ENCODE data around the gene LAMA3.

Gene LAMA3

DNA sequence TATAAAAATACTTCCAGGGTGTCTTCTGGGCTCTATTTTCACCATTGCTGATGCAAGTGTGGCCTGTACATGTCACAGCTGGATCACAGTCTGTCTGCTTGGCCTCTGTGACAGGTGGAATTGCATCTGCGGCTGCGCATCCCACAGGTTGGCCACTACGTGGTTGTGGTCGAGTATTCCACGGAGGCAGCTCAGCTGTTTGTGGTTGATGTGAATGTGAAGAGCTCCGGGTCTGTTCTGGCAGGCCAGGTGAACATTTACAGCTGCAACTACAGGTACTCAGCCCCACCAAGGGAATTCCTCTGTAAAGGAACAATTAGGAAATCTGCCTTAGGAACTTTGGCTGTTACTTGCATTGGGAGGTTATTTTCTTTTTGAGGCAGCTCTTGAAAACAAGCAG, 144.5 kb downstream of the LAMA3 start:
- no peaks in the 10 kb centered on the region for H3K9me3 Mint-ChIP-seq
- H3K27me3 Mint-ChIP-seq (ENCODE audit: low read depth) = no peaks in the 10 kb centered on the region
- H3K27ac Mint-ChIP-seq = no peak overlapping the region
- H3K4me1 Mint-ChIP-seq (ENCODE audit: low read depth) = peaks cover 7% of the 10 kb centered on the region
- H3K36me3 Mint-ChIP-seq (ENCODE audit: low read depth) = no peaks in the 10 kb centered on the region
- H3K4me3 Mint-ChIP-seq = no peak overlapping the region

DNA sequence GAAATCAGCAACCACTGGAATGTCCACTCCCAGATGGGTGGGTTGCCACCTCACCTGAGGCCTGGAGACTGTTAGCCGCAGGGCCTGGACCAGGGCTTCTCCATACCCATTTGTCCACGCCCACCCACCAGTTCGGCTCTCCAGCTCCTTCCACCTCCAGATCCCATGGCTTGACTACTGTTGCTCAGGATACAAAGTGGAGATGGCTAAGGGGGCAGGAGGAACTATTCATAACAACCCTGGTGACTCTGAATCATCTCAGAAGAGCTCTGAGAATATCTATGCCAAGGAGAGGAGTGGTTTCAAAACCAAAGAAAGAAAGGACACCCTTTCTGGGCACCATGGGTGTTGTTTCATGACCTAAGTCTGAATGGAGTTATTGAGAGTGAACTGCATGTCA, 145.8 kb downstream of the LAMA3 start:
- H3K27ac Mint-ChIP-seq = no peak overlapping the region
- H3K9me3 Mint-ChIP-seq = no peaks in the 10 kb centered on the region
- no peak overlapping the region for H3K4me3 Mint-ChIP-seq

DNA sequence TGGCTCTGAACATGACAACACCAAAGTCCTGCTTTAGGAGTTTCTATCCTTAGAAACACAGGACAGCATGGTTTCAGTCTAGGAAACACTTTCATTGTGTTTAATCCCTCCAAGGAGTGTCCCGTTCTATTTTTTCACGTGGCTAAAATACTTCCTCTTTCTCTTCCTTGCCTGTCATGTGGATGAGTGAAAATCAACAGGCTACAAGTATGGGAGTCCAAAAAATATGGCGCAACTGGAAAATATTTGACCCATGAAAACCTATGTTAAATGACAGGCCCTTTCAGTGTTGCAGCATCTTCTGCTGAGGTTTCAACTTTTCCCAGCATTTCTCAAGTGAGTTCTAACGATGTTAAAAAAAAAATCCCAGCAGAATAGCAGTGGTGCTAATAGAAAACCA, 146.3 kb downstream of the LAMA3 start:
- H3K27me3 Mint-ChIP-seq (ENCODE audit: low read depth) = no peaks in the 10 kb centered on the region
- no peaks in the 10 kb centered on the region for H3K36me3 Mint-ChIP-seq (ENCODE audit: low read depth)
- no peak overlapping the region for H3K27ac Mint-ChIP-seq
- H3K4me1 Mint-ChIP-seq (ENCODE audit: low read depth) = peaks cover 7% of the 10 kb centered on the region
- H3K4me3 Mint-ChIP-seq = no peak overlapping the region
- no peaks in the 10 kb centered on the region for H3K9me3 Mint-ChIP-seq

More for the DNA sequence above, 145.8 kb downstream of the LAMA3 start:
- Mint-ChIP-seq H3K27me3 (ENCODE audit: low read depth) (no peaks in the 10 kb centered on the region), H3K4me1 (ENCODE audit: low read depth) (peaks cover 7% of the 10 kb centered on the region), H3K36me3 (ENCODE audit: low read depth) (no peaks in the 10 kb centered on the region)

DNA sequence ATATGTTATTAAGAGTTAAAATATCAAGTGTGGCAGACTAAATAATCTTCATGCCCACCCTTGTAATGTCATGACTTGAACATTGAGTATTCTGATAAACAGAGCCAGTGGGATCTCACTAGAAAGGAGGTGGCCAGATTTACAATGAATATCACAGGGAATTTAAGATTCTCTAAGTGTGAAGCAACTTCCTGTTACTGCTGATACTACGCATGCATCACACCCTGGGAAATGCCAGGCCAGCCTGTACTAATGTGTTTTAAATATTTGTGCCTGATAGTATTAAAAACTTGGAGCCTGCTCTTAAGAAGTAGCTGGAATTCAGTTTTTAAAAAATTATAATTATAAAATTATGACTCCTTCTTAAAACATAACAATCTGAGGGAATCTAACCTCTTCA, 148.3 kb downstream of the LAMA3 start:
- H3K27me3 Mint-ChIP-seq (ENCODE audit: low read depth) = no peaks in the 10 kb centered on the region
- H3K4me1 Mint-ChIP-seq (ENCODE audit: low read depth) = peaks cover 7% of the 10 kb centered on the region
- H3K36me3 Mint-ChIP-seq (ENCODE audit: low read depth) = no peaks in the 10 kb centered on the region
- no peak overlapping the region for H3K27ac Mint-ChIP-seq
- H3K9me3 Mint-ChIP-seq = no peaks in the 10 kb centered on the region
- no peak overlapping the region for H3K4me3 Mint-ChIP-seq

DNA sequence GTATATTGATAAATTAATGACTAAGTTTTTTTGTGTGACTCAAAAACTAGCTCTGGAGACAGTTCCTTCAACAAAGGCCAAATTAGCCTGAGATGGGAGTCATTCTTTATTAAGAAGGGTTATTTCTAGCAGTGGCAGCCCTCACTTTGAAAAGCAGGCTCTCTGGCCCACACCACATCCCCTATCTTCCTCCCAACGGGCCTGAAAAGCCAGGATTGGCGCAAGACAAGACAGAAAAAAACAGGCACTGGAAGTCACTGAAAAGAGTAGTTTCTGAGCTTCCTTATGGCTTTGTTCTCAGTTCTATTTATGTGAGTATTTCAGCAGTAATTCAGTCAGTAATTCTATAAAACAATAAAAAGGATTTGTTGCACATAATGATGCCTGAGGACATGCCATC, 149.0 kb downstream of the LAMA3 start:
- Mint-ChIP-seq H3K9me3 (no peaks in the 10 kb centered on the region), H3K27ac (no peak overlapping the region), H3K27me3 (ENCODE audit: low read depth) (peaks cover 5% of the 10 kb centered on the region), H3K36me3 (ENCODE audit: low read depth) (no peaks in the 10 kb centered on the region), H3K4me1 (ENCODE audit: low read depth) (peaks cover 7% of the 10 kb centered on the region), H3K4me3 (no peak overlapping the region)

DNA sequence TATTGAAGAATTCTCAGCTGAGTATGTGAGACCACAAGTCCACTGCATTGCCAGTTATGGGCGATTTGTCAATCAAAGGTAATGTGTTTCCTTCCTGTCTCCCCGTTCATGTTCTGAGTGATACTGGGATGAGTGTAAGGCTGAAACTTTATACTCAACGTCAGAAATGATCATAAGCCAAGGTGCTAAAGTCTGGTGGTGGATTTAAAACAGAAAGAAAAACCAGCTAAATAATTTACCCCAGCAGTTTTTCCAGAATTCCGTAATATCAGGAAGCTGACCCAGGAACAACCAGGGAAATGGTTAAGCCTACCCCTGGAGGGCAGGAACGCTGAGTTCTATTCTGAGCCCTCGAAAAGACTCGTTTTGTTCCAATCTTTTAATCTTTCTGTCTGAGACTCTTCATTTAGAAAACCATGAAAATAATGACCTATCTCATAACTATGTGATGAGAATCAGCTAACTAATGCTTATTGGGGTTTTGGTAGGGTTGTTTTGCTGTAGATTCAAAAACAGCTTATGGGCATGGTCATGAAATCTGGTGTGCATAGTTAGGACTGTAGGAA, 149.6 kb downstream of the LAMA3 start:
- H3K9me3 Mint-ChIP-seq = no peaks in the 10 kb centered on the region
- H3K4me3 Mint-ChIP-seq = no peak overlapping the region
- peaks cover 12% of the 10 kb centered on the region for H3K27me3 Mint-ChIP-seq (ENCODE audit: low read depth)
- no peak overlapping the region for H3K27ac Mint-ChIP-seq
- H3K36me3 Mint-ChIP-seq (ENCODE audit: low read depth) = no peaks in the 10 kb centered on the region
- peaks cover 7% of the 10 kb centered on the region for H3K4me1 Mint-ChIP-seq (ENCODE audit: low read depth)

DNA sequence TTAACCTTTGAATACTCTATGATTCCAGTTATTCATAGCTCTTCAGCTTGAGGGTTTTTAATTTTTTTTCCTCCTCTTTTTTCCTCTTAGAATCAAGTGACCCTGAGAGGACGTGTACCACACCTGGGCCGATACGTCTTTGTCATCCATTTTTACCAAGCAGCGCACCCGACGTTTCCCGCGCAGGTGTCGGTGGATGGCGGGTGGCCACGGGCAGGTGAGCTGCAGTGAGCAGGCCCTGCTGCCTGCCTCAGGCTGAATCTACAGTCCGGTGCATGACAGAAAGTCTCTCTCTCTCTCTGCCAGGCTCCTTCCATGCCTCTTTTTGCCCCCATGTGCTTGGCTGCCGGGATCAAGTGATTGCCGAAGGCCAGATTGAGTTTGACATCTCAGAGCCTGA, 153.1 kb downstream of the LAMA3 start:
- Mint-ChIP-seq H3K4me3 (no peak overlapping the region), H3K27ac (no peak overlapping the region), H3K4me1 (ENCODE audit: low read depth) (peaks cover 7% of the 10 kb centered on the region)

DNA sequence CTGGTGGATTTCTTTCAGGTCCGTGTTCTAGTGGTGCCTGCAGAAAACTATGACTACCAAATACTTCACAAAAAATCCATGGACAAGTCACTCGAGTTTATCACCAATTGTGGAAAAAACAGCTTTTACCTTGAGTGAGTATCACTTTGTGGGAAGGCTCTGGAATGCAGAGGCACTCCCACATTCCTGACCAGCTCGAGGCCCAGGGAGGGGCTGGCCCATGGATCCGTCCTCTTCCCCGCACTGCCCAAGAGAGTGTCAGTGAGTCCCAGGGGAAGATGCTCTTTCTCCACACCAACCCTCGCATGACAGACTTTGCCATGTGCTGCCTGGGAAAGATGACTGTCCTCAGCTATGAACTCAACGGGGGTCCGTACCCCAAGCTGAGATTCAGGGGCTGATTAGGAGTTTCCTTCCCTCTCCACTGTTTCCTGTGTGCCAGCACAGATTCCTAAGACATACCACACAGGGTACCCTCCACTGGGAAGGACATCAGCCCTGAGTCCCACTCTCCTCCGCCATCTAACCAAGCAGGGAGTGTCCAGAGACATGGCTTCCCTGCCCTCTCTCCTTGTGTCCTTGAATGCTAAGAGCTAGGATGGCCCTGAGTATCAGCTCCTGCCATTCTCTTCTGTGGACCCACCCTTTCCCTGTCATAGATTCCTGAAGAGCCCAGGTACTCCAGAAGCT, 155.9 kb downstream of the LAMA3 start:
- H3K27ac Mint-ChIP-seq = no peak overlapping the region
- H3K4me1 Mint-ChIP-seq (ENCODE audit: low read depth) = no peaks in the 10 kb centered on the region
- no peaks in the 10 kb centered on the region for H3K36me3 Mint-ChIP-seq (ENCODE audit: low read depth)
- H3K4me3 Mint-ChIP-seq = no peak overlapping the region
- no peaks in the 10 kb centered on the region for H3K9me3 Mint-ChIP-seq
- H3K27me3 Mint-ChIP-seq (ENCODE audit: low read depth) = peaks cover 12% of the 10 kb centered on the region

More for the DNA sequence above, 153.1 kb downstream of the LAMA3 start:
- H3K36me3 Mint-ChIP-seq (ENCODE audit: low read depth) = no peaks in the 10 kb centered on the region
- H3K27me3 Mint-ChIP-seq (ENCODE audit: low read depth) = peaks cover 12% of the 10 kb centered on the region
- H3K9me3 Mint-ChIP-seq = no peaks in the 10 kb centered on the region

DNA sequence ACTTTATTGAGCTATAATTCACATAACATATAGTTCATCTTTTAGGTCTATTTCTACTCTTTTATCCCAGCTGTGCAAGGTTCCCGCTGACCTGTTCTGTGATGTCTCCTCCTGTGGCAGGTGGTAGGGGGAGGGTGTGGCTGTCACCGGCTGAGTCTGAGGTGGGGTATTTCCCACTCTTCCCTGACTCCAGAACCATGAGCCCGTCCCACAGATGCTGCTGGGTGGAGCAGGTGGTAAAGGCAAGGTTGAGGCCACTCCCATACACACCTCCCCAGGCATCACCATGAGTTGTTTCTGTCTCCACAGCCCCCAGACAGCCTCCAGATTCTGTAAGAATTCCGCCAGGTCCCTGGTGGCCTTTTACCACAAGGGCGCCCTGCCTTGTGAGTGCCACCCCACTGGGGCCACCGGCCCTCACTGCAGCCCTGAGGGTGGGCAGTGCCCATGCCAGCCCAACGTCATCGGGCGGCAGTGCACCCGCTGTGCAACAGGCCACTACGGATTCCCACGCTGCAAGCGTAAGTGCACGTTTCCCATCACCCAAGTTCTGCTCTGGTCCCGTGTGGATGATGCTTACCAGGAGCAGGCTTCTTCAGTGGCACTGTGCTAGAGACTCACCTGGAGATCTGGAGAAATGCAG, 156.9 kb downstream of the LAMA3 start:
- Mint-ChIP-seq H3K4me3 (no peak overlapping the region), H3K9me3 (no peaks in the 10 kb centered on the region), H3K4me1 (ENCODE audit: low read depth) (no peaks in the 10 kb centered on the region), H3K36me3 (ENCODE audit: low read depth) (no peaks in the 10 kb centered on the region), H3K27ac (no peak overlapping the region), H3K27me3 (ENCODE audit: low read depth) (peaks cover 12% of the 10 kb centered on the region)

DNA sequence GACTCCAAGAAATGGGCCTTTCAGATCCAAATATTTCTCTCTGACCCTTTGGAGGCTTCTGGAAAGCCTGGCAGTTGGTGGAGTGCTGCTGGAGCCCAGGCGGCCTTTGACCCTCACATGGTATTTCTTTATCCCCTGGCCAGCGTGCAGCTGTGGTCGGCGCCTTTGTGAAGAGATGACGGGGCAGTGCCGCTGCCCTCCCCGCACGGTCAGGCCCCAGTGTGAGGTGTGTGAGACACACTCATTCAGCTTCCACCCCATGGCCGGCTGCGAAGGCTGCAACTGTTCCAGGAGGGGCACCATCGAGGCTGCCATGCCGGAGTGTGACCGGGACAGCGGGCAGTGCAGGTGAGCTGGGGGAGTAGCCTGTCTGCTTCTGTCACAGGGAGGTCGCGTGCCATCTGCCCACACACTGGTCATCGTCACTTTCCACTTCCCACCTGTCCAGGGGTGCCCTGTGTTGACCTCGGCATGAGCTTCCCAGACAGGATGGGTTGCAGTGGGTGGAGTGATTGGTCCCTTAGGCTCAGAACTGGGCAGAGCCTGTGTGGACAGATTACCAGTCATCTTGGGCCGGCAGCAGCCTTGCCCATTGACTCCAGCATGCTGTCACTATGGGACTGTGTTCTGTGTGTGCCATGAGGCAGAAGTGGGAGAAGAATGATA, 158.2 kb downstream of the LAMA3 start:
- Mint-ChIP-seq H3K36me3 (ENCODE audit: low read depth) (no peaks in the 10 kb centered on the region), H3K27ac (no peak overlapping the region), H3K9me3 (no peaks in the 10 kb centered on the region), H3K4me1 (ENCODE audit: low read depth) (no peaks in the 10 kb centered on the region), H3K4me3 (no peak overlapping the region), H3K27me3 (ENCODE audit: low read depth) (peaks cover 12% of the 10 kb centered on the region)

DNA sequence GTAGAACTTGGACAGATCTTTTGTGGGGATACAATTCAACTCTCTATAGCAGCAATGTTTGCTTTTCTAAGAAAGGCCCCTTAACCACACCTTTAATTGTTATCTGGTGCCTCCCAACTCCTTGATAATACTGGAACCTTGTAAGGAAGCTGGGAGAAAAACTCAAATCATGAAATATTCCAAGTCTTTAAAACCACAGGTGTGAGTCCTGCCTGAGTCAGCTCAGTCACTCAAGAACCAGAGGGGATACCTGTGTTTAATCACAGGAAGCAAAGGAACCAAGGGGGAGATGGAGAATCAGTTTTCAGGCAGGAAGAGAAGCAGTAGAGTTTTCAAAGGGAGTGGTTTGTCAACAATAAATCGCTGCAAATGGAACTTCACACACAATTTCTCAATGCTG, 159.9 kb downstream of the LAMA3 start:
- H3K4me3 Mint-ChIP-seq = no peak overlapping the region
- no peaks in the 10 kb centered on the region for H3K9me3 Mint-ChIP-seq
- H3K27me3 Mint-ChIP-seq (ENCODE audit: low read depth) = no peaks in the 10 kb centered on the region
- peaks cover 3% of the 10 kb centered on the region for H3K4me1 Mint-ChIP-seq (ENCODE audit: low read depth)
- H3K27ac Mint-ChIP-seq = no peak overlapping the region
- H3K36me3 Mint-ChIP-seq (ENCODE audit: low read depth) = no peaks in the 10 kb centered on the region

DNA sequence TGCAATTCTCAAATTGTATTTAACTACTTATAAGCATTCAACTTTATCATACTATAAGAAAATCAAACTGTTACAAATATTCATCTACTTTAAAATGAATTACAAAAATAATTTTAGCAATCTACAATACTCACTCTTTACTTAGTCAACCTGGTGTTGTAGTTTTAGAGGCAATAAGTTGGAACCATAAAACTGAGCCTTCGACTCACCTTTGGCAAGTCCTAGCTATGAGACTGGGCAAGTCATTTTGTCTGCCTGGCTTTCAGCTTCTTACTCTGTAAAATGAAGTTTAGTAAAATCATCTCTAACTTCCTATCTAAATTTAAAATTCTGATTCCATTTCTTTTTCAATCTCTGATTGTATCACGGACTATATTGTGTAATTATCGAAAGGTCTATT, 161.0 kb downstream of the LAMA3 start:
- peaks cover 3% of the 10 kb centered on the region for H3K4me1 Mint-ChIP-seq (ENCODE audit: low read depth)
- H3K36me3 Mint-ChIP-seq (ENCODE audit: low read depth) = no peaks in the 10 kb centered on the region
- no peaks in the 10 kb centered on the region for H3K27me3 Mint-ChIP-seq (ENCODE audit: low read depth)
- no peaks in the 10 kb centered on the region for H3K9me3 Mint-ChIP-seq
- no peak overlapping the region for H3K4me3 Mint-ChIP-seq
- no peak overlapping the region for H3K27ac Mint-ChIP-seq

DNA sequence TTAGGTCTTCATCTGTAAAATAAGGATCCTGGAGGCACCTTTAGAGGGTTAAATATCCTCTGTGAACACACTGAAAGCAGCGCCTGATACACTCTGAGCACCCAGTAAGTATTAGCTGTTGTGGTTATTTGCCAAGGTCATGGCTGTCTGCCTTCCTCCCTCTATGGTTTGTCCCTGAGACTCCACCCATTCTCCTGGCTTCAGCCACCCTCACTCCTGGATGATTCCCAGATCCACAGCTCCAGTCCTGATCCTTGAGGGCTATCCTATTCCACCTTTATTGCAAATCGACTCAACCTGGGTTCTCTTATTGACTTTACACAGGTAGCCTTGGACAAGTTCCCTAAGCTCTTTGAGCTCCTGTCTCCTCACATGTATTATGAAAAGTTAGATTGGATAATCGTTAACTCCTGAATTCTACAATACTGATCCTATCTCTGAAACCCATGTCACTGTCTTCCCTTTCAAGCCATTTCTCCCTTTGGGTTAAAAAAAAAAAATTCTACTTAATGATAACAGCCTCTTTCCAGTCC, 162.3 kb downstream of the LAMA3 start:
- H3K9me3 Mint-ChIP-seq = no peaks in the 10 kb centered on the region
- H3K27me3 Mint-ChIP-seq (ENCODE audit: low read depth) = no peaks in the 10 kb centered on the region
- H3K36me3 Mint-ChIP-seq (ENCODE audit: low read depth) = no peaks in the 10 kb centered on the region
- H3K4me3 Mint-ChIP-seq = no peak overlapping the region
- H3K4me1 Mint-ChIP-seq (ENCODE audit: low read depth) = peaks cover 3% of the 10 kb centered on the region
- no peak overlapping the region for H3K27ac Mint-ChIP-seq

DNA sequence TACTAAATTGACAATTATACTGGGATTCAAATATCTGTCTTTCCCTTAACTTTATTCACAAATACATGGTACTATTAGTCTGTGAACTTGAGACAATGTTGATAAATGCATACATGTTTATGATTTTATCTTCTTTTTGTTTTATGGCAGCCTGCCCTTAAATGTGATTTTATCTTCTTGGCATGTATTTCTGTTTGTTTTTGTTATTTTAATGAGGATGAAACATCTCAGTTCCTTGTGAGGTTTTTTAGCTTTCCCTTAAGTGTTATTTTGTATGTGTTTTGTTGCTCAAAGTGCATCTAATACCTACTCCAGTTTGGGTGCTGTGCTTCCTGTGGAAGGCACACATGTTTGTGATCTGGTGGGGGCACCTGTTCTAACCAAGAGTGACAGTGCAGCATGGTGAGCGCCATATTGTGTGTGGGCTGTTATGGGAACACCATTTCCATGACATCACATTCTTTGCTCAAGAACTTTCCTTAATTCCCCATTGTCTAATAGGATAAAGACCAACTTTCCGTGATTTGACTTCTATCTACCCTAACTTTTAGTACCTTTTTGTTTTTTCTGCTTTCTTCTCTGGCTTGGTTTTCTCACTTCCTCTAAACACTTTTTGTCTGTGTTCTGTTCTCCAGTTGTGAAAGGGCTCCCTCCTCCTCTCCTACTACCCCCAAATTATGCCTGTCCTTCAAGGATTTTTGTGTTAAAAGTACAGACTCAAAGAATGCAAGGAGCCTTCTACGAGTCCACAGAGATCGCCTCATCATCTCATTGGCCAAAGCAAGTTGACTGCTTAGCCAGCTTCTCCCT, 163.2 kb downstream of the LAMA3 start:
- Mint-ChIP-seq H3K9me3 (no peaks in the 10 kb centered on the region), H3K36me3 (ENCODE audit: low read depth) (no peaks in the 10 kb centered on the region), H3K27ac (no peak overlapping the region), H3K4me1 (ENCODE audit: low read depth) (peaks cover 7% of the 10 kb centered on the region), H3K27me3 (ENCODE audit: low read depth) (no peaks in the 10 kb centered on the region), H3K4me3 (no peak overlapping the region)

All from T-helper 1 cell treated with Interleukin-12 subunit alpha and Interleukin-12 subunit beta and Interleukin-4 antibody, amounts not matched to agents 30 μg/mL and 1 μg/mL, for 36 hours (primary cell).